Measurements from ENCODE around the gene TUBB3.

DNA sequence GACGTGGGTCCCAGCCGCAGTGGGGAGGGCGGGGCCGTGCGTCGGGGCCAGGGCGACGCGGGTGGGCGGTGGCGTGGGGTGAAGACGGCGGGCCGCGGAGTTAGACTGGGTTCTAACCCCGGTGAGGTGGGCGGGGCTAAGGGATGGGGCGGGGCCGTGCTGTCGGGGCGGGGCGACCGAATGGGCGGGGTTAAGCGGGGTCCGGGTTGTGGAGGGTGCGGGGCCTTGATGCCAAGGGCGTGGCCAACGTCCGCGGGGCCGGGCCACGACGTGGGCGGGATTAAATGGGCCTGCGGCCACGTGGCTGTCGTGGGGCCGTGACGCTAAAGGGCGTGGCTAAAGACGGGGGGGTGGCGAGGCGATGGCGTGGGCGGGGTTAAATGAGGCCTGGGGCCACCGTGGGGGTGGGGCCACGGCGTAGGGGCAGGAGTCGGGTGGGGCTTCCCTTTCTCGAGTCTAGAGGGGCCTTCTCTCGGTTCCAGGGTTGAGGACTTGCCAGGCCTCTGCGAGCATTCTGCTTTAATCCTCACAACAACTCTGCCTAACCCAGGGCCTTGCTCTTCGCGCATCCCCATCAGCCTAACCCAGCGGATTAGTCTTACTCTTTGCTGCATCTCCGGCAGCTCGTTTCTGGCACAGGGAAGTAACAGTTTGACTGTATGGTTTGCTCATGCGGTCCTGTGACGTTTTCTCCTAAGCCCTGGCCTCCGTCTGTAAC is 49.0 kb upstream of the TUBB3 start:
- no peak for TF ChIP-seq POLR2A (IDR thresholded peaks at IDR 0.05)
- TF ChIP-seq, protein P1, sequence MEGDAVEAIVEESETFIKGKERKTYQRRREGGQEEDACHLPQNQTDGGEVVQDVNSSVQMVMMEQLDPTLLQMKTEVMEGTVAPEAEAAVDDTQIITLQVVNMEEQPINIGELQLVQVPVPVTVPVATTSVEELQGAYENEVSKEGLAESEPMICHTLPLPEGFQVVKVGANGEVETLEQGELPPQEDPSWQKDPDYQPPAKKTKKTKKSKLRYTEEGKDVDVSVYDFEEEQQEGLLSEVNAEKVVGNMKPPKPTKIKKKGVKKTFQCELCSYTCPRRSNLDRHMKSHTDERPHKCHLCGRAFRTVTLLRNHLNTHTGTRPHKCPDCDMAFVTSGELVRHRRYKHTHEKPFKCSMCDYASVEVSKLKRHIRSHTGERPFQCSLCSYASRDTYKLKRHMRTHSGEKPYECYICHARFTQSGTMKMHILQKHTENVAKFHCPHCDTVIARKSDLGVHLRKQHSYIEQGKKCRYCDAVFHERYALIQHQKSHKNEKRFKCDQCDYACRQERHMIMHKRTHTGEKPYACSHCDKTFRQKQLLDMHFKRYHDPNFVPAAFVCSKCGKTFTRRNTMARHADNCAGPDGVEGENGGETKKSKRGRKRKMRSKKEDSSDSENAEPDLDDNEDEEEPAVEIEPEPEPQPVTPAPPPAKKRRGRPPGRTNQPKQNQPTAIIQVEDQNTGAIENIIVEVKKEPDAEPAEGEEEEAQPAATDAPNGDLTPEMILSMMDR (IDR thresholded peaks at IDR 0.05) = no peak

Data from lower leg skin (tissue), 3 donors.